K562 (cell line): ENCODE results near the gene PFN3. TPM values are rescaled to one million over a fixed set of nuclear protein-coding genes. Genes with fewer than 3 reads are reported as not detected.
A peak's percentile ranks its signal among the peaks of the same experiment; 100 is the strongest.

Experiments
- BHLHE40 ChIP-seq: IDR thresholded peaks from 2 replicates; pipeline ENCODE4 v1.6.1; 2011; ENCODE audit warnings: low read length, improper control_type of control experiment
- CEBPG ChIP-seq, 3 experiments: fragments of 200-800 bp in 1 of 3; sonication (Bioruptor generic) in 1 of 3; sonication (generic) in 1 of 3; formaldehyde crosslinking in 1 of 3; IDR thresholded peaks in 2 of 3; conservative IDR thresholded peaks in 1 of 3; 2 replicates each; pipeline versions ENCODE4 v1.6.1 to v1.8.0; 2016 to 2022; ENCODE audit warnings: missing compliant biosample characterization in 2 of 3, missing genetic modification characterization in 2 of 3, mild to moderate bottlenecking in 1 of 3, missing genetic modification reagents in 1 of 3
- GATA2 ChIP-seq: sonication (generic); formaldehyde crosslinking; IDR thresholded peaks from 2 replicates; pipeline ENCODE4 v1.4.0; 2020; ENCODE audit warnings: mild to moderate bottlenecking, missing genetic modification reagents
- GTF2A2 ChIP-seq: IDR thresholded peaks from 2 replicates; pipeline ENCODE4 v1.6.1; 2016; ENCODE audit warnings: mild to moderate bottlenecking, missing genetic modification characterization, missing compliant biosample characterization
- HNRNPH1 ChIP-seq: fragments of 200-400 bp; formaldehyde crosslinking; optimal IDR thresholded peaks from 2 replicates; pipeline ENCODE3; 2017; ENCODE audit warnings: low read depth, mild to moderate bottlenecking, low read length, moderate library complexity
- HNRNPL ChIP-seq: fragments of 200-400 bp; formaldehyde crosslinking; IDR thresholded peaks from 2 replicates; pipeline ENCODE4 v1.6.1; 2017; ENCODE audit warnings: low read depth, mild to moderate bottlenecking, low read length
- NR2C2 ChIP-seq, 2 experiments: fragments of 200-800 bp in 1 of 2; sonication (Bioruptor generic) in 1 of 2; sonication (generic) in 1 of 2; formaldehyde crosslinking in 1 of 2; IDR thresholded peaks; 2 replicates each; pipeline versions ENCODE4 v1.6.1 to v1.8.0; 2016 to 2022; ENCODE audit warnings: mild to moderate bottlenecking in 1 of 2, missing compliant biosample characterization in 1 of 2, missing genetic modification characterization in 1 of 2, missing genetic modification reagents in 1 of 2
- NR3C1 ChIP-seq: sonication (generic); formaldehyde crosslinking; IDR thresholded peaks from 2 replicates; pipeline ENCODE4 v1.8.1; 2022; ENCODE audit warnings: missing genetic modification reagents
- PTTG1 ChIP-seq: fragments of 450-650 bp; IDR thresholded peaks from 2 replicates; pipeline ENCODE4 v1.6.1; 2016; ENCODE audit warnings: low read depth, mild to moderate bottlenecking, missing genetic modification characterization, missing compliant biosample characterization
- RCOR1 ChIP-seq, 2 experiments: IDR thresholded peaks; 2 replicates each; pipeline ENCODE4 v1.6.1; 2012; ENCODE audit warnings: low read depth in 2 of 2, low read length in 2 of 2, borderline replicate concordance in 1 of 2, improper control_type of control experiment in 1 of 2
- ZNF408 ChIP-seq: fragments of 250-450 bp; sonication (Bioruptor Pico); IDR thresholded peaks from 2 replicates; pipeline ENCODE4 v1.4.0; 2020; ENCODE audit warnings: low read depth, mild to moderate bottlenecking, moderate library complexity
- ZNF778 ChIP-seq: fragments of 450-650 bp; formaldehyde crosslinking; IDR thresholded peaks from 2 replicates; pipeline ENCODE4 v1.4.0; 2020; ENCODE audit warnings: mild to moderate bottlenecking, moderate library complexity
- polyA plus RNA-seq, 8 experiments: library from polyadenylated mRNA; depleted of rRNA in 4 of 8; stranded (reverse) in 5 of 8; unstranded in 3 of 8; fragments of >200 nt; fragmentation: Nextera tagmentation in 2 of 8; fragmentation: Illumina TruSeq in 1 of 8; extraction: Ambion mirVana in 2 of 8; extraction: Trizol in 1 of 8; gene quantifications; 2 replicates each; pipeline versions ENCODE4 v1.2.1 to v1.2.3, GENCODE V29; 2011 to 2014; ENCODE audit warnings: inconsistent platforms in 1 of 8, missing spikeins in 1 of 8
- total RNA-seq, 7 experiments: library from RNA; depleted of rRNA in 6 of 7; stranded (reverse); fragments of >200 nt in 6 of 7; fragmentation: Illumina TruSeq in 2 of 7; extraction: Trizol in 2 of 7; gene quantifications; 2 replicates each; pipeline versions ENCODE4 v1.2.1 to v1.2.3, GENCODE V29; 2011 to 2021; ENCODE audit warnings: low replicate concordance in 1 of 7
- TF ChIP-seq, protein P1 (sequence below): fragments of 250-450 bp; sonication (Bioruptor Pico); IDR thresholded peaks from 2 replicates; pipeline ENCODE4 v1.9.0; 2021; ENCODE audit warnings: mild to moderate bottlenecking
- TF ChIP-seq, protein P2 (sequence below): fragments of 450-650 bp; IDR thresholded peaks from 2 replicates; pipeline ENCODE4 v1.6.1; 2016; ENCODE audit warnings: missing biosample characterization, missing genetic modification characterization
- TF ChIP-seq, protein P3 (sequence below): fragments of 250-450 bp; sonication (Bioruptor Pico); IDR thresholded peaks from 2 replicates; pipeline ENCODE4 v1.4.0; 2020
- TF ChIP-seq, protein P4 (sequence below), 2 experiments: fragments of 200-800 bp in 1 of 2; sonication (Bioruptor generic) in 1 of 2; sonication (generic) in 1 of 2; formaldehyde crosslinking in 1 of 2; IDR thresholded peaks in 1 of 2; conservative IDR thresholded peaks in 1 of 2; 2 replicates each; pipeline versions ENCODE4 v1.5.0 to v1.6.1; 2016 to 2020; ENCODE audit warnings: missing compliant biosample characterization in 1 of 2, missing genetic modification characterization in 1 of 2, missing genetic modification reagents in 1 of 2

PFN3 gene
- total and polyA plus RNA-seq, 9 of the 15 experiments (the other 6 are each of a cell fraction or from before 2014, with no cell fraction given): not detected

DNA sequence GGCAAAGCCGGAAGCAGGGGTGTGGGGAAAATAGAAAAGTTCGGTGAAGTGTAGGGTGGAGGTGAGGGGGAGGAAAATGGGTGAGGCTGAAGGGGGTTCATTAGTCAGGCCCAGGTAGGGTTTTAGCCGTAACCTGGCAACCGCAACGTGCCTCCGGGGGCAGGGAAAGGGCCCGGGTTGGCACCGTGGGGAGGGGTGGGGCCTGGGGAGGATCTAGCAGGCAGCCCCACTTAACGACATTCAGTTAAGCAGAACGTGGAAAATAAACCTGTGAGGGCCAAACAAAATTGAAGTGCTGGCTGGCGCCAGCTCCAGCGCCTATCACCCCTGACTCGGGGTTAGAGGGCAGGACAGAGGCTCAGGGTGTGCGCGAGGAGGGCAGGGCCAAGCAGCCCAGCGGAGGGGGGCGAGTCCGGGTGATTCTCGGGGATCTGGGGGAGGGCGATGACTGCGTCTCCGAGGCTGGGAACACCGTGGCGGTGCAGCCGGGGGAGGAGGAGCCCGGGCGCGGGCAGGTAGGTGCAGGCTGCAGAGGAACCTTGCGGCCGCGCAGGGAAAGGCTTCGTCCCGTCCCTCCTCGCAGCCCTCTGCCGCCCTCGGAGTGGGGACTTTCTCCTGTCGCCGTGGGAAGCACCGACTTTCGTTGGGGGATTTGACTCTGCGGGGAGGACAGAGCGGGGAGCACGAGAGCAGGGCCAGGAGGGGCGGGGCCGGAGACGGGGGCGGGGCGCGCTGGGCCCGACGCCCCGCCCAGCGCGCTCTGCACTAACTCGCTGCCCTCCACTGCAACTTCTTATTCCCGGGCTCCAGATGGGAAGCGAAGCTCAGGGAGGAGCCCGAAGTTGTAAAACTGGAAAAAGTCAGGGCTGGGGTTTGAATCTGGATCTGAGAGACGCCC, 37.6 kb downstream of the PFN3 start (continued):
- TF ChIP-seq NR2C2 (CRISPR knock-in tag; IDR thresholded peaks at IDR 0.05) (no peak), NR2C2 (tag; IDR thresholded peaks at IDR 0.05) (peak; percentile 91), GATA2 (CRISPR knock-in tag) (no peak), ZNF778 (CRISPR knock-in tag) (no peak), BHLHE40 (peak; percentile 42), GTF2A2 (tag) (no peak), HNRNPH1 (no peak), PTTG1 (no peak), RCOR1 (IDR thresholded peaks at IDR 0.05; ENCODE audit: borderline replicate concordance in 1 of 2, low read depth in 2 of 2, low read length in 2 of 2) (0 out of 4 replicates have a peak, but pooled peaks of 1 of the 2 experiments have one; percentile 46), ZNF408 (no peak), NR3C1 (CRISPR knock-in tag) (no peak), HNRNPL (0 out of 2 replicates have a peak, but pooled peaks have one; percentile 51), CEBPG (CRISPR knock-in tag; IDR thresholded peaks at IDR 0.05) (no peak), CEBPG (tag; conservative IDR thresholded peaks at IDR 0.05 in 1 of 2, IDR thresholded peaks at IDR 0.05 in 1 of 2) (no peak)
- TF ChIP-seq, protein P1, sequence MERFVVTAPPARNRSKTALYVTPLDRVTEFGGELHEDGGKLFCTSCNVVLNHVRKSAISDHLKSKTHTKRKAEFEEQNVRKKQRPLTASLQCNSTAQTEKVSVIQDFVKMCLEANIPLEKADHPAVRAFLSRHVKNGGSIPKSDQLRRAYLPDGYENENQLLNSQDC (CRISPR knock-in tag): no peak
- TF ChIP-seq, protein P2, sequence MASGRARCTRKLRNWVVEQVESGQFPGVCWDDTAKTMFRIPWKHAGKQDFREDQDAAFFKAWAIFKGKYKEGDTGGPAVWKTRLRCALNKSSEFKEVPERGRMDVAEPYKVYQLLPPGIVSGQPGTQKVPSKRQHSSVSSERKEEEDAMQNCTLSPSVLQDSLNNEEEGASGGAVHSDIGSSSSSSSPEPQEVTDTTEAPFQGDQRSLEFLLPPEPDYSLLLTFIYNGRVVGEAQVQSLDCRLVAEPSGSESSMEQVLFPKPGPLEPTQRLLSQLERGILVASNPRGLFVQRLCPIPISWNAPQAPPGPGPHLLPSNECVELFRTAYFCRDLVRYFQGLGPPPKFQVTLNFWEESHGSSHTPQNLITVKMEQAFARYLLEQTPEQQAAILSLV (tag): no peak
- TF ChIP-seq, protein P3, sequence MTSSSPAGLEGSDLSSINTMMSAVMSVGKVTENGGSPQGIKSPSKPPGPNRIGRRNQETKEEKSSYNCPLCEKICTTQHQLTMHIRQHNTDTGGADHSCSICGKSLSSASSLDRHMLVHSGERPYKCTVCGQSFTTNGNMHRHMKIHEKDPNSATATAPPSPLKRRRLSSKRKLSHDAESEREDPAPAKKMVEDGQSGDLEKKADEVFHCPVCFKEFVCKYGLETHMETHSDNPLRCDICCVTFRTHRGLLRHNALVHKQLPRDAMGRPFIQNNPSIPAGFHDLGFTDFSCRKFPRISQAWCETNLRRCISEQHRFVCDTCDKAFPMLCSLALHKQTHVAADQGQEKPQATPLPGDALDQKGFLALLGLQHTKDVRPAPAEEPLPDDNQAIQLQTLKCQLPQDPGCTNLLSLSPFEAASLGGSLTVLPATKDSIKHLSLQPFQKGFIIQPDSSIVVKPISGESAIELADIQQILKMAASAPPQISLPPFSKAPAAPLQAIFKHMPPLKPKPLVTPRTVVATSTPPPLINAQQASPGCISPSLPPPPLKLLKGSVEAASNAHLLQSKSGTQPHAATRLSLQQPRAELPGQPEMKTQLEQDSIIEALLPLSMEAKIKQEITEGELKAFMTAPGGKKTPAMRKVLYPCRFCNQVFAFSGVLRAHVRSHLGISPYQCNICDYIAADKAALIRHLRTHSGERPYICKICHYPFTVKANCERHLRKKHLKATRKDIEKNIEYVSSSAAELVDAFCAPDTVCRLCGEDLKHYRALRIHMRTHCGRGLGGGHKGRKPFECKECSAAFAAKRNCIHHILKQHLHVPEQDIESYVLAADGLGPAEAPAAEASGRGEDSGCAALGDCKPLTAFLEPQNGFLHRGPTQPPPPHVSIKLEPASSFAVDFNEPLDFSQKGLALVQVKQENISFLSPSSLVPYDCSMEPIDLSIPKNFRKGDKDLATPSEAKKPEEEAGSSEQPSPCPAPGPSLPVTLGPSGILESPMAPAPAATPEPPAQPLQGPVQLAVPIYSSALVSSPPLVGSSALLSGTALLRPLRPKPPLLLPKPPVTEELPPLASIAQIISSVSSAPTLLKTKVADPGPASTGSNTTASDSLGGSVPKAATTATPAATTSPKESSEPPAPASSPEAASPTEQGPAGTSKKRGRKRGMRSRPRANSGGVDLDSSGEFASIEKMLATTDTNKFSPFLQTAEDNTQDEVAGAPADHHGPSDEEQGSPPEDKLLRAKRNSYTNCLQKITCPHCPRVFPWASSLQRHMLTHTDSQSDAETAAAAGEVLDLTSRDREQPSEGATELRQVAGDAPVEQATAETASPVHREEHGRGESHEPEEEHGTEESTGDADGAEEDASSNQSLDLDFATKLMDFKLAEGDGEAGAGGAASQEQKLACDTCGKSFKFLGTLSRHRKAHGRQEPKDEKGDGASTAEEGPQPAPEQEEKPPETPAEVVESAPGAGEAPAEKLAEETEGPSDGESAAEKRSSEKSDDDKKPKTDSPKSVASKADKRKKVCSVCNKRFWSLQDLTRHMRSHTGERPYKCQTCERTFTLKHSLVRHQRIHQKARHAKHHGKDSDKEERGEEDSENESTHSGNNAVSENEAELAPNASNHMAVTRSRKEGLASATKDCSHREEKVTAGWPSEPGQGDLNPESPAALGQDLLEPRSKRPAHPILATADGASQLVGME: no peak
- TF ChIP-seq, protein P4, sequence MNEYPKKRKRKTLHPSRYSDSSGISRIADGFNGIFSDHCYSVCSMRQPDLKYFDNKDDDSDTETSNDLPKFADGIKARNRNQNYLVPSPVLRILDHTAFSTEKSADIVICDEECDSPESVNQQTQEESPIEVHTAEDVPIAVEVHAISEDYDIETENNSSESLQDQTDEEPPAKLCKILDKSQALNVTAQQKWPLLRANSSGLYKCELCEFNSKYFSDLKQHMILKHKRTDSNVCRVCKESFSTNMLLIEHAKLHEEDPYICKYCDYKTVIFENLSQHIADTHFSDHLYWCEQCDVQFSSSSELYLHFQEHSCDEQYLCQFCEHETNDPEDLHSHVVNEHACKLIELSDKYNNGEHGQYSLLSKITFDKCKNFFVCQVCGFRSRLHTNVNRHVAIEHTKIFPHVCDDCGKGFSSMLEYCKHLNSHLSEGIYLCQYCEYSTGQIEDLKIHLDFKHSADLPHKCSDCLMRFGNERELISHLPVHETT (CRISPR knock-in tag; conservative IDR thresholded peaks at IDR 0.05 in 1 of 2, IDR thresholded peaks at IDR 0.05 in 1 of 2): no peak
